NCI-H1694 (cell line): ENCODE measurements around the gene SH3D19.
A peak's percentile ranks its signal among the peaks of the same experiment; 100 is the strongest.

Experiments
- DNase-seq: peaks from one replicate; lab custom pipeline; 2025; lab: John Stamatoyannopoulos, UW

Gene SH3D19

GRCh38 chr4:151197247-151197646 is 128.2 kb downstream of the SH3D19 start:
- DNase-seq = no peak

DNA sequence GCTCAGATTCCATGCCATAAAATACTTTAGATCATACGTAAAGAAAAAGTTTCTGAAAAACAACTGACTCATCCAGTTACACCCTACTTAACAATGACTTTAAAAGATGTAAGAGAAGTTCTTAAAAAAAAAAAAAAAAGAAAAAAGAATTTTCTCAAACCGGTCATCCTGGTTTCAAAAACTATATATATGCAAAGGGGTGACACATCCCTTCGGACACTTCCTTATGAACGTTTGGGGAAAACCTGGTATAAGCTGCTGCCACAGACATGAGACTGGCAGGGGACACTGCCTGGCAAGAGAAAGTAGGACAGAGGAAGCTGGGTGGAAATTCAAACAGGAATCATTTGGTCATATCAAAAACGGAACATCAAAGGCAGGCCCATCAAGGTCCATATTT is 129.6 kb downstream of the SH3D19 start:
- no peak for DNase-seq

DNA sequence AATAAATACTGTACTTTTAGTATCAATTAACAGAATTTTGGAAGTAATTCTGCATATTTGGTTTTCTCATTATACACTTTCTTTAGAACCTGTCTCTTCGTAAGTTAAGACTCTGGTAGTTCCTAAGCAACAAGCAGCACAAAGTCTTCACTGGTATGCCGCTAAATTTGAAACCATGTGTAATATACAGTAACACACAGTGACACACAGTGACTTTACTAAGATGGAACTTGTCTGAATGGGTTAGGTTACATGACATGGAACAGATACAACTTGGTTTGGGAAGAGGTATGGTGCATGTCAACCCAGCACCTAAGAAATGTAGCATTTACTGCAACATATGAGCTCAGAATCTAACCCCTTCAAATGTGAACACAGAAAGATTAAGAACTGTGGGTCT is 132.0 kb downstream of the SH3D19 start:
- DNase-seq = no peak

DNA sequence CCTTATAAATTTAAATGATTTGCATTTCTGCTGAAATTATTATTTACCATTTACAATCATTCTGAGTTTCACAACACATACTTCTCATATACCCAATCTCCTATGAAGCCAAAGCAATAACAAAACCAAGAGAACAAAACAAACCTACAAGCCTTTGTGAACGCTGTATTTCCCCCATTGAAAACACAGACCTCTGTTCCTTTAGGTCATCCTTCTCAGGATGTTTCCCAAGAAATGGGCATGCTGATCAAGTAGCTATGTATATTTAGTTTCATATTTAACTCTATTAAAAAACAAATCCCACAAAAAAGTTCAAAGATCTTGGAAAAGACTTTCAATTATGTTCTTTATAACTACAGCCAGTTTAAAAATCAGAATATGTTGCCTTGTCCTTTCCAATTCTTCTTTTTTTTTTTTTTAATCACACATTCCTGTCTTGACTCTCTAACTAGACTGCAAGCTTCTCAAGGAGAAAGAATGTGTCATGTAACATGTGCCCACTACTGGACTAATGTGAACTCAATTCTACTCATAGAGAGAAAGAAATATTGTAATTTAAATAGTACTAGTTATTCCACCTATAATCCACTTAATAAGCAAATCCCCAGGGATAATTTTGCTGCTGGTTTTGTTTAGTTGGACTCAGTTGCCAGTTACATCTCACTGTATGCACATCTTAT is 132.7 kb downstream of the SH3D19 start:
- DNase-seq = no peak

- DNase-seq = no peak
Measured at GRCh38 chr4:151184523-151185458, 140.6 kb downstream of the SH3D19 start.

- DNase-seq = no peak
Measured at GRCh38 chr4:151182455-151182996, 142.9 kb downstream of the SH3D19 start.

DNA sequence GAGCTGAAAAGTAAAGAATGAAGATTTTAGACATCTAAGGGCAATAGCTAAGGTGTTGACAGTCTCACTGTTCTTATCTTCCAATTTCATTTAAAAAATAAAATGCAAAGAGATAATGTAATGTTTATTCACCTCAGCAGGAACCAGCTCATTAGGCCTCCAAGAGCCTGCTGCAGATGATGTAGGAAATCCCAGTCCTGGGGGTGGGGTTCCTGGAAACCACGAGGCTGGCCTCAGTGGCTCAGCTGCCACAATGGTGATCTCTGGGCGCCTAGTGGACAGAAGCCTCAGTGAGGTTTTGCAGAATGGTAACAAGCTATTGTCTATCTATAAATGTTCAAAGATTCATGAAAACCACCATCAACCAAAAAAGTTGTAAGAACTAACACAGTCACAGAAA is 148.7 kb downstream of the SH3D19 start:
- DNase-seq = no peak

DNA sequence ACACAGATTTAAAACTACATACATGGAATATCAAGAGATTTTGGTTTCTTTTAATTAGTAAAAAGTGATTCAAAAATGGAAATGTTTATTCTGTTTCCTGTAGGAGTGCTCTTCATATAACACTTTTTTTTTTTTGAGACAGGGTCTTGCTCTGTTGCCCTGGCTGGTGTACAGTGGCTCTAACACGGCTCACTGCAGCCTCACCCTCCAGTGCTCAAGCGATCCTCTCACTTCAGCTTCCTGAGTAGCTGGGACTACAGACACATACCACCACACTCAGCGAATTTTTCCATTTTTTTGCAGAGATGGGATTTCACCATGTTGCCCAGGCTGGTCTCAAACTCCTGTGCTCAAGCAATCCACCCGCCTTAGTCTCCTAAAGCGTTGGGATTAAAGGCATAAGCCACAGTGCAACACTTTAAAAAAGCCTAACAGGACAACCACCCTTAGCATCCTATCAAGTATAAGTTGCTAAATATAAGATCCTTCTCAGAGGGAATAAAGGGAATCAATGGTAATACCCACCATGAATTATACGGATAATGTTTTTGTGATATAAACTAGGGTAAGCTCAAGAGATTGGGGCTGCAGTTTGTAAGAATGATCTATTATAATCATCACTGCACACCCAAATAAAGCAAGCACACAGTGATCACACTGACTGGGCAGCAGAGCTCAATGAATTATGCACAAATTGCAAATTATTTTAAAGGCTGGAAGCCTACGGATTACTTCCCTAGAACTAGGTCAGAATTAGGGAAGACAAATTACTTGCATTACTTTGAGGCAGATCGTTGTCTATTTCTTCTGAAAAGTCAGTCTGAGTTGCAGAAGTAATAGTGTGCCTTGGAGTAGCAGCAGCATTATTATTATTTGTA is 149.4 kb downstream of the SH3D19 start:
- DNase-seq = no peak

DNA sequence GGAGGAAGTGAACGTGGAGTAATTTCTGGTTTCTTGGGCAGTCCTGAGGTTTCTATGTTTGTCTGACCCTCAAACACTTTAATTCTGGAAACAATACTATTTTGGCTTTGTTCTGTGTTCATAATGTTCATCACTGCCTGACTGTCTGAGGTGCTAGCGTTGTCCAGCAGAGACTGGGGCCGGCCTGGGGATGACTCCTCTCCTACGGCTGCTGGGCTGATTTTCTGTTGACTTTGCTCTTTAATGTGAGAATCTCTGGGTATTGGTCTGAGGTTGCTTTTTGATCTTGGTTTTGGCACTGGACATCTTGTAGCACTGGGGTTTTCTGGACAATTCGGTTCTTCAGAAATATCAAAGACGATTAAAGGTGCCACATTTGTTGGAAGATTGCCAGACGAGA is 150.2 kb downstream of the SH3D19 start:
- no peak for DNase-seq

DNA sequence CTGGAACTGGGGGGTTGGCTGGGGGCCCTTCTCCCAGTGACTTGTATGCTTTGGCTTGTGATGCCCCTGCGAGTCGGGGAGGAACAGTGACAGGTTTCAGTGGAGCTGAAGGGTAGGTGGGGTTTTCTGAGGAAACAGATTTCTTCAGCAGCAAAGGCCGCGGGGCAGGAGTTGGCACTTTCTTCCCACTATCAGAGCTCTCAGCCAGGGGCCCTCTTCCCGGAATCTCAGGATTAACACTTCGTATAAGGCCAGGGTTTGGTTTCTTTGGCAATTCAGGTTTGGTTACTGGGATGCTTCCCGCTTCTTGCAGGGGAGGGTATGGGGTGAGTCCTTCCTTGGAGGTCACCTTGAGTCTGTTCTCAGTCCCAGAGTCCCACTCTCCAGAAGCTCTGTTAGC is 150.6 kb downstream of the SH3D19 start:
- DNase-seq = no peak

GRCh38 chr4:151173871-151174270 is 151.5 kb downstream of the SH3D19 start:
- DNase-seq = no peak

- no peak for DNase-seq
Measured at GRCh38 chr4:151169900-151170299, 155.5 kb downstream of the SH3D19 start.

GRCh38 chr4:151169223-151169622 is 156.2 kb downstream of the SH3D19 start:
- peak; percentile 86 for DNase-seq

- DNase-seq = no peak
Measured at GRCh38 chr4:151167561-151167960, 157.8 kb downstream of the SH3D19 start.

- DNase-seq = no peak
Measured at GRCh38 chr4:151166636-151167035, 158.8 kb downstream of the SH3D19 start.

DNA sequence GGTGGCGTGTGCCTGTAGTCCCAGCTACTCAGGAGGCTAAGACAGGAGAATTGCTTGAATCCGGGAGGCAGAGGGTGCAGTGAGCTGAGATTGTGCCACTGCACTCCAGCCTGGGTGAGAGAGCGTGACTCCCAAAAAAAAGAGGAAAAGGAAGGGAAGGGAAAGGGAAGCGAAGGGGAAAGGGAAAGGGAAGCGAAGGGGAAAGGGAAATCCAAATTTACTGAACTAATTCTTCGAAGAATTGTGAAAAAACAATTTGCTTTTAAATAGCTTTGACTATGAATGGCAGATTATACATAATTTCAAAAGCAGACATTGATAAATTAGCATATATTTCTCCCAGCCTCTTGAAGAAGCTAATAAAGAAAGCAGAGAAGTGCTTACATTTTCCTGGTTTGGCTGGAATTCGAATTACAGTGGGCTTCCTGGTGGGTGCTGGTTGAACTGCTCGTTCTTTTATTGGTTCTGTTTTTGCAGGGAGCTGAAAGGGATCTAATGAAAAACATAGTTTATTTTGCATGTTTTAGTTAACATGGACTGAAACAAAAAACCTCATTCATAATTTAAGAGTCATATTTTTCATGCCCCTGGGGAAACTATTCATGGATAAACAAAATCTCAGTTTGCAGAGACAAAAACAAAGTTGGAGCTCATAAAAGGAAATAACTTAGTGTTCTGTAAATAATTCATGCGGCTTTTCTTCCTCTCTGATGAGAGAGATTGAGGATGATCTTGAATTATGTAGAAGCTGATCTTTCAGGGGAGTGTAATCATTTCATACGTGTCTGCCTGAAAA is 160.0 kb downstream of the SH3D19 start:
- no peak for DNase-seq

DNA sequence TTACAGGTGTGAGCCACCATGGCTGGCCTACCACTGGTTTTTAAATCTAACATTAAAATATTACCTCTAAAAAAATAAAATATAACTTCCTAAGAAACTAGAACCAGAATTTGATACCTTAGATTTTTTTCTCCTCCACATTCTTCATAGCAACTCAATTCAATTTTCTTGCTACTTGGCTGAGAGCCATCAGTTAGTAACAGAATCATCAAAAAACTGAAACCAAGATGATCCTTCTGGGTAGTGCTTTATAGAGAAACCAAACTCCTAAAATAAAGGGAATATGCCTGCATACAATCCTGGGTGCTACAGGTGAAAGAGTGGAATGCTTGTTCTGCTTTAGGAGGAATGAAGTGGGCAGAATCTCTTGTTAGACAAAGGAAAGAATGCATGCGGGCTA is 161.6 kb downstream of the SH3D19 start:
- no peak for DNase-seq

GRCh38 chr4:151158979-151159378 is 166.4 kb downstream of the SH3D19 start:
- no peak for DNase-seq

GRCh38 chr4:151157543-151157942 is 167.9 kb downstream of the SH3D19 start:
- no peak for DNase-seq

- DNase-seq = no peak
Measured at GRCh38 chr4:151153585-151153984, 171.8 kb downstream of the SH3D19 start.

DNA sequence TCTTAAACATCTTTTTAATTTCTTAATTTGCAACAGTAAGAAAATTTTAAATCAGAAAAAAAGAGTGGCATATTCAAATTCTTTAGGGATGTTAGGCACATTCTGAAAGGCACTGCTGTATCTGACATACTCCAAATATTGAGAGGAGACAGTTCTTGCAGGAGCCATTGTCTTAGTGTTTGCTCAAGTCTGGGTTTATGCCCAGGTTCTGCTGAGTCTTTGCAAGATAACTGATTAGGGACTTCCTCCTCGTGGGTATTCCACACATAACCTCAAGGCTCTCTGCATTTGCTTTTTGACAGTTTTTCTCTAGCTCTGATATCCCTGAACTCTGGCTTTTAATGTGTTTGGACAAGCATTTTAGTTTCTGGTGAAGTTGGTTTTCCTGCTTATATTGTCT is 173.4 kb downstream of the SH3D19 start:
- DNase-seq = no peak
